ENCODE data around the gene ADAMTS17. TPM values are rescaled to one million over a fixed set of nuclear protein-coding genes. Genes with fewer than 3 reads are reported as not detected.

Gene ADAMTS17
- polyA plus RNA-seq, 4 donors = 0.45 to 3.1 (median 1.2) TPM

DNA sequence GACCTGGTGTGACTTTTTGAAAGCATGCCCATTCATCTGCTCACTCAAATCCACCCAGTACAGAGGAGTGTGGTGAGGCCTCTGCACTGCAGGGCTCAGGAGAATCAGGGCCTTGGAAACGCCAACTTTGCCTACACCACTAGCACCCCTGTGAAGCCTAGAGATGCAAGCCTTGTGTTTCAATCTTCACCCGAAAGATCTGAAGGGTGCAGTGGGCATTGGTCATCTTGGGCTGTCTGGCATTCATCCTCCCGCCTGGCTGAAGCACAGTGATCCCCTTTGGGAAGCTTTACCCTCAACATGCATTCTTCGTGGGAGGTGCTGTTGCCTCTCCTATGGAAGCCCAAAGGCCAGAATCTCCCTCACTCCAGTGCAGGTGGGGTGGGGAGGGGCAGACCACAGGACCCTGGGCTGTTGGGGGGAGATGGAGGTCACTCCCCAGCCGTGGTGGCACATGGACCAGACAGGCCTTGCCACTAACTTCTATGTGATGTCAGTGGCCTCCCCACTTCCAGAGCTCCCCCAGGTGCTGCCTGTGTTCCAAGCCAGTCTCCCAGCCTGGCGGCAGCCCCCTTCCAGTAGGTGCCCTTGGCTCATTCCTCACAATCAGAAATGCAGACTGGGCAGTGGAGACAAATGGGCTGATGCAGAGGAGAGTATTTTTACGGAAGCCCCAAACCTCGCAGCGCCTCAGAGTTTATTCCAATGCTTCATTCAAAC is 92.5 kb downstream of the ADAMTS17 start:
- FAIRE-seq = no peak
- 89 to 94% (median 94%) methylated on average over 9 of the region's 9 CpGs for WGBS, 3 donors

DNA sequence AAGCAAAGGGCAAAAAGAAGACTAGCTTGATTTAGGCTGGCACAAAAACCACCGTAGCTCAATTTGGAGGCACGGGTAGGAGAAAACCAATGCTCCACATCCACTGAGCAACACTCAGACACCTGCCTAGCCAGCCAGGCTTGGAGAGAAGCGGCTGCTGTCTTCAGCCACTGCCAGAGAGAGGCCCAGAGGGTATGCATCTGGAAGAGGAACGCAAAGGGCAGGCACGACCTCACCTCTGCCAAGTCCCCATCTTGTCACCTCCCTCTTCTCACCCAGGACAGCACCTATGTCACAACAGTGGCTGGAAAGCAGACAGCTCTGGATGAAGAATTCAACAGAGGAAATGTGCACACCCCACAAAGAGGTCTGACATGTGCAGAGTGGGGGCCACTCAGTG is 93.5 kb downstream of the ADAMTS17 start:
- Histone ChIP-seq H3K9me3 (ENCODE audit: control insufficient read depth in 2 of 2, insufficient read depth in 1 of 2, low read depth in 1 of 2, low read length in 1 of 2) (peaks cover 0 to 2% of the 10 kb centered on the region in 2 donors), H3K36me3 (ENCODE audit: control insufficient read depth in 3 of 3, insufficient read depth in 2 of 3, low read depth in 1 of 3, low read length in 3 of 3) (no peaks in the 10 kb centered on the region), H3K4me1 (ENCODE audit: control insufficient read depth in 3 of 3, insufficient read depth in 2 of 3, low read depth in 1 of 3, low read length in 2 of 3) (no peaks in the 10 kb centered on the region), H3K4me3 (ENCODE audit: low read depth in 1 of 3, low read length in 3 of 3) (no peak overlapping the region), H3K27me3 (ENCODE audit: control insufficient read depth in 3 of 3, insufficient read depth in 3 of 3, low read length in 3 of 3) (no peaks in the 10 kb centered on the region), H3K27ac (ENCODE audit: low read depth in 1 of 3, low read length in 2 of 3) (no peak overlapping the region)
- DNase-seq (no peak), FAIRE-seq (no peak)
- 87 to 90% (median 90%) methylated on average over 5 of the region's 5 CpGs for WGBS, 3 donors

More for the DNA sequence above, 92.5 kb downstream of the ADAMTS17 start:
- Histone ChIP-seq H3K4me3 (ENCODE audit: low read depth in 1 of 3, low read length in 3 of 3) (no peak overlapping the region), H3K36me3 (ENCODE audit: control insufficient read depth in 3 of 3, insufficient read depth in 2 of 3, low read depth in 1 of 3, low read length in 3 of 3) (no peaks in the 10 kb centered on the region), H3K9me3 (ENCODE audit: control insufficient read depth in 2 of 2, insufficient read depth in 1 of 2, low read depth in 1 of 2, low read length in 1 of 2) (peaks cover 0 to 2% of the 10 kb centered on the region in 2 donors), H3K27me3 (ENCODE audit: control insufficient read depth in 3 of 3, insufficient read depth in 3 of 3, low read length in 3 of 3) (no peaks in the 10 kb centered on the region), H3K27ac (ENCODE audit: low read depth in 1 of 3, low read length in 2 of 3) (no peak overlapping the region), H3K4me1 (ENCODE audit: control insufficient read depth in 3 of 3, insufficient read depth in 2 of 3, low read depth in 1 of 3, low read length in 2 of 3) (no peaks in the 10 kb centered on the region)
- DNase-seq = no peak

DNA sequence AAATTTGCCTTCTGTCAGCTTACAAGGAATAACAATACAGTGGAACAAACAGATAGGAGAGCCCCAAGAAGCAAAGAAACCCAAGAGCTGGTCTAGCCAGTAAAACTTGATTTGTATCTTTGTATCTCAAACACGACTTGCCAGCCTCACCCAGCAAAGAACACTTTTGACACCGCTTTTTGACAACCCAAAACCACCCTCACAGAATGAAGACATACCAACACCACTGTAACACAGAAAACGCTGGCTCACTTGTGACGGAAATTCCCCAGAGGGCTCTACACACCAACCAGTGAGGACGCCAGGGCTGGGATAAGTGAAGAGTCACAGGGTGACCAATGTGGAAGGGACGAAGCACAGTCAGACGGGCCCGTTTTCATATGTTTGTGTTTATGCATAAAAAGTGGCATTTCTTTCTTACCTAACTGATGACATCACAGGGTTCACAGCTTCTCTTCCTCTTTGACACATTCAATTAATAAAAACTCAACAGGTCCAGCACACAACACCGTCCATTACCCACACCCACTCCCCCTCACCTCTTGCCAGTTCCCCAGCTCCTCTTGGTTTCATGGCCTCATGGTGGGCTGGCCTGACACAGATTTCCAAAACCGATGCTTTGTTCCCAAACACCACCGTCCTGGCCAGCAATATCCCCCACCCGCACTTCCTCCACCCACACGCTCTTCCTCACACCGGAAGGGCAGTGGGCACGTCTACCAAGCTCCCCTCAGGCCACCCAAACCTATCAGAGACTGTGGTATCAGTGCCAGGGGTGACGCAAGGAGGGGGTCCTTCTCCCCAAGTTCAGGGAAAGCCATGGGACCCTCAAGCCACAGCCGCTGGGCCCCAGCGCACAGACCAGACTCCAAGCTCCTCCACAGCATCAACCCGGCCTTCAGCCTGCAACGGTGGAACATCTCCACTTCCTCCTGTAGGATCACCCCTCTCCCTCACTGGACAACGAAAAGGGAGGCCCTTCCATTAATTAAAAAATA is 94.2 kb downstream of the ADAMTS17 start:
- no peaks in the 10 kb centered on the region for H3K4me1 ChIP-seq (ENCODE audit: control insufficient read depth in 3 of 3, insufficient read depth in 2 of 3, low read depth in 1 of 3, low read length in 2 of 3)
- peaks cover 0 to 2% of the 10 kb centered on the region in 2 donors for H3K9me3 ChIP-seq (ENCODE audit: control insufficient read depth in 2 of 2, insufficient read depth in 1 of 2, low read depth in 1 of 2, low read length in 1 of 2)
- H3K4me3 ChIP-seq (ENCODE audit: low read depth in 1 of 3, low read length in 3 of 3) = no peak overlapping the region
- no peaks in the 10 kb centered on the region for H3K36me3 ChIP-seq (ENCODE audit: control insufficient read depth in 3 of 3, insufficient read depth in 2 of 3, low read depth in 1 of 3, low read length in 3 of 3)
- DNase-seq = no peak
- WGBS, 3 donors = 85 to 86% (median 85%) methylated on average over 21 of the region's 21 CpGs
- no peak for FAIRE-seq
- H3K27me3 ChIP-seq (ENCODE audit: control insufficient read depth in 3 of 3, insufficient read depth in 3 of 3, low read length in 3 of 3) = no peaks in the 10 kb centered on the region
- H3K27ac ChIP-seq (ENCODE audit: low read depth in 1 of 3, low read length in 2 of 3) = no peak overlapping the region

DNA sequence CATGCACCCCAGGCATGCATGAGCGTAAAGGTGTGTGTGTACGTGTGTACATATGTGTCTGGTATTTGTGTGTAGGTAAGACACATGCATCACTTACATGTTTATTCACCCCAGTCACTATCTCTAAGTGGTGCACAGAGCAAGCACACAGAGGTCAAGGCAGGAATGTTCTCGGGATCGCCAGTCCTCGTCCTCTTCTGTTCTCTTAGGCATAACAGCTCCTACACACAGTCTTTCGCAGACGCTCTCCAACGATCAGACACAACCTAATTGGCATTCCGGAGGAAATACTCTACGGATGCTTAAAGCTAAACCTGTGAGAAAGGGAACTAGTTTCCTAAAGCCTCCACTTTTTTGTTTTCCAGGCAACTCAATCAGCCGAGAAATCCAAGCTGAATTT is 95.9 kb downstream of the ADAMTS17 start:
- Histone ChIP-seq H3K4me1 (ENCODE audit: control insufficient read depth in 3 of 3, insufficient read depth in 2 of 3, low read depth in 1 of 3, low read length in 2 of 3) (no peaks in the 10 kb centered on the region), H3K27ac (ENCODE audit: low read depth in 1 of 3, low read length in 2 of 3) (no peak overlapping the region), H3K27me3 (ENCODE audit: control insufficient read depth in 3 of 3, insufficient read depth in 3 of 3, low read length in 3 of 3) (no peaks in the 10 kb centered on the region), H3K9me3 (ENCODE audit: control insufficient read depth in 2 of 2, insufficient read depth in 1 of 2, low read depth in 1 of 2, low read length in 1 of 2) (peaks cover 0 to 5% of the 10 kb centered on the region in 2 donors), H3K36me3 (ENCODE audit: control insufficient read depth in 3 of 3, insufficient read depth in 2 of 3, low read depth in 1 of 3, low read length in 3 of 3) (no peaks in the 10 kb centered on the region), H3K4me3 (ENCODE audit: low read depth in 1 of 3, low read length in 3 of 3) (no peak overlapping the region)
- DNase-seq (no peak), FAIRE-seq (no peak)
- 85 to 90% (median 87%) methylated on average over 11 of the region's 11 CpGs for WGBS, 3 donors

DNA sequence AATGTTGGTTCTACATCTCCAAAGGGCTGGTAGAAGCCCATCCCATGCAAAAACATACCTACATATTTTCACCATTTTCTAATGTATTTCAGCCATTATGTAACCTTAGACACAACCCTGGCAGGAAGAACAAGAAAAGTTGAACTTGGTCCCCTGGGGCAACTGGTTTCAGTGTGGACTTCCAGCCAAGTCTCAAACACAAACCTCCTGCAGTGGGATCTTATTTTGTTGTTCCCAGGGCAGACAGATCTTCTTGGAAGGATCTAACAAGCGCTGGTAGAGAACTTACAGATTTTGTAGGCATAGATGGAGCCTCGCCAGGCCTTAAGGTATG is 96.3 kb downstream of the ADAMTS17 start:
- Histone ChIP-seq H3K27ac (ENCODE audit: low read depth in 1 of 3, low read length in 2 of 3) (no peak overlapping the region), H3K36me3 (ENCODE audit: control insufficient read depth in 3 of 3, insufficient read depth in 2 of 3, low read depth in 1 of 3, low read length in 3 of 3) (no peaks in the 10 kb centered on the region), H3K4me3 (ENCODE audit: low read depth in 1 of 3, low read length in 3 of 3) (no peak overlapping the region), H3K9me3 (ENCODE audit: control insufficient read depth in 2 of 2, insufficient read depth in 1 of 2, low read depth in 1 of 2, low read length in 1 of 2) (peaks cover 0 to 5% of the 10 kb centered on the region in 2 donors), H3K27me3 (ENCODE audit: control insufficient read depth in 3 of 3, insufficient read depth in 3 of 3, low read length in 3 of 3) (no peaks in the 10 kb centered on the region), H3K4me1 (ENCODE audit: control insufficient read depth in 3 of 3, insufficient read depth in 2 of 3, low read depth in 1 of 3, low read length in 2 of 3) (no peaks in the 10 kb centered on the region)
- no peak for FAIRE-seq
- 82 to 91% (median 85%) methylated on average over 2 of the region's 2 CpGs for WGBS, 3 donors
- DNase-seq = no peak

DNA sequence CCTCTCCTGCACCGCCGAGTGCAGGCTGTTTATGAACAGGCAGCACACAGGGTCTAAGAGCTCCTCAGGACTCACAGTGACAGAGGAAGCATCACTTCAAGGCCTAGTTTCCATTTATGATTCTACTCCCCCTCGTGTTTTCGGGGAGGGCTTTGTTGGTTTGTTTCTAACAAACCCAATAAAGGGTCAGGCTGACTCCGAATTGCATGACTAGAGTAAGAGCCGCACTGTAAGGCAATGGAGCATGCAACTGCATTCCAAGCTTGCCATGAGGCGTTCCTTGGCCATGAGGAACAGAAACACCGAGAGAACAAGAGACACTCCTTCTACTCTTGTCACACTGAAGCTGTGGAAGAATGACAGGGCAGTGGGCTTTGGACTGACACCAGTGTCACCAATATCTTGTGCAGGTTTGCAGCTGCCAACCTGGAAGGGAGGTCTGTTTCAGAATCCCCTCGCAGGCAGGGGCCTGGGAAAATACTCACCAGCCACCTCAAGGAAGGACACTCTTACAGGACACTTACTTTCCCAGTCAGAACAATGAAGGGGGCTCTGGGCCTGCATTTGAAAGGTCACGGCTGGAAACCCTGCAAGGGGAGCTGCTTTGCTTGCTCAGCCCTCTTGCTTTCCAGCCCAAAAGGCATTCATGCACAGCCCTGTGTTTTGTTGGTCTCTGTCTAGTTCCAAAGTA is 96.8 kb downstream of the ADAMTS17 start:
- DNase-seq = no peak
- no peak for FAIRE-seq
- 89 to 92% (median 91%) methylated on average over 10 of the region's 10 CpGs for WGBS, 3 donors
- no peaks in the 10 kb centered on the region for H3K36me3 ChIP-seq (ENCODE audit: control insufficient read depth in 3 of 3, insufficient read depth in 2 of 3, low read depth in 1 of 3, low read length in 3 of 3)
- H3K4me3 ChIP-seq (ENCODE audit: low read depth in 1 of 3, low read length in 3 of 3) = no peak overlapping the region
- peaks cover 0 to 8% of the 10 kb centered on the region in 2 donors for H3K9me3 ChIP-seq (ENCODE audit: control insufficient read depth in 2 of 2, insufficient read depth in 1 of 2, low read depth in 1 of 2, low read length in 1 of 2)
- H3K4me1 ChIP-seq (ENCODE audit: control insufficient read depth in 3 of 3, insufficient read depth in 2 of 3, low read depth in 1 of 3, low read length in 2 of 3) = no peaks in the 10 kb centered on the region
- no peaks in the 10 kb centered on the region for H3K27me3 ChIP-seq (ENCODE audit: control insufficient read depth in 3 of 3, insufficient read depth in 3 of 3, low read length in 3 of 3)
- H3K27ac ChIP-seq (ENCODE audit: low read depth in 1 of 3, low read length in 2 of 3) = no peak overlapping the region

DNA sequence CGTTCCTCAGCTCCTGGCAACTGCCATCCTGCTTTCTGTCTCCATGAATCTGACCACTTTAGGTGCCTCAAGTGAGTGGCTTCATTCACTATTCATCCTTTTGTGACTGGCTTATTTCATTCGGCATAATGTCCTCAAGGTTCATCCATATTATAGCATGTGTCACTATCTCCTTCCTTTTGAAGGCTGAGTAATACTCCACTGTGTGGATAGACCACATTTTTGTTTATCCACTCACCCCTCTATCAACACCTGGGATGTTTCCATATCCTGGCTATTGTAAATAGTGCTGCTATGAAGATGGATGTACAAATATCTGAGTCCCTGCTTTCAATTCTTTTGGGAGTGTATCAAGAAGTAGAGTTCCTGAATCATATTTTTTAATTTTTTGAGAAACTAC is 98.8 kb downstream of the ADAMTS17 start:
- FAIRE-seq (no peak), DNase-seq (no peak)
- 96 to 100% (median 97%) methylated on average over 2 of the region's 2 CpGs for WGBS, 3 donors
- no peak overlapping the region for H3K4me3 ChIP-seq (ENCODE audit: low read depth in 1 of 3, low read length in 3 of 3)
- H3K36me3 ChIP-seq (ENCODE audit: control insufficient read depth in 3 of 3, insufficient read depth in 2 of 3, low read depth in 1 of 3, low read length in 3 of 3) = no peaks in the 10 kb centered on the region
- H3K27ac ChIP-seq (ENCODE audit: low read depth in 1 of 3, low read length in 2 of 3) = no peak overlapping the region
- H3K4me1 ChIP-seq (ENCODE audit: control insufficient read depth in 3 of 3, insufficient read depth in 2 of 3, low read depth in 1 of 3, low read length in 2 of 3) = no peaks in the 10 kb centered on the region
- H3K9me3 ChIP-seq (ENCODE audit: control insufficient read depth in 2 of 2, insufficient read depth in 1 of 2, low read depth in 1 of 2, low read length in 1 of 2) = peaks cover 0 to 9% of the 10 kb centered on the region in 2 donors
- no peaks in the 10 kb centered on the region for H3K27me3 ChIP-seq (ENCODE audit: control insufficient read depth in 3 of 3, insufficient read depth in 3 of 3, low read length in 3 of 3)
